ENCODE results near the gene RABEP1. TPM values are rescaled to one million over a fixed set of nuclear protein-coding genes. Genes with fewer than 3 reads are reported as not detected.

RABEP1 gene
- total RNA-seq, 2 experiments from 2014 or later, result 37.6 to 40.4 TPM

DNA sequence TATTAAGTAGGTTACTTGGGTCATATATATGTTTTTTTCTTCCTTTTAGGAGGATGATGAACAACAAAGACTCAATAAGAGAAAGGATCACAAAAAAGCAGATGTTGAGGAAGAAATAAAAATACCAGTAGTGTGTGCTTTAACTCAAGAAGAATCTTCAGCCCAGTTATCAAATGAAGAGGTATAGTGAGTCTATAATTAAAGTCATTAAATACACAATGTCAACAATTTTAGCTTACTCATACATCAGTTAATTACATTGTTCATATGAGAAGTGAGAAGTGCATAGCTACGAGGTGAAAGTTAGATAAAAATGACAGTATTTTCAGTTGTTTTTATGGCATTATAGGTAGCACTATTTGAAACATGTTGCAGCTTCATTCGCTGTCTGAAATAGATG lies 72.2 kb downstream of the RABEP1 start:
- H3K36me3 Mint-ChIP-seq (ENCODE audit: low read depth), result peaks cover 28% of the 10 kb centered on the region
- no peak overlapping the region for H3K4me3 Mint-ChIP-seq
- H3K27ac Mint-ChIP-seq, result no peak overlapping the region
- no peak for DNase-seq
- no peaks in the 10 kb centered on the region for H3K27me3 Mint-ChIP-seq
- H3K4me1 Mint-ChIP-seq, result no peaks in the 10 kb centered on the region
- ChIA-PET POLR2A (no interaction called here), CTCF (interaction anchor here (2.0 kb wide), 1 partner anchor 33 kb away, joined by 5 read pairs; no protein-coding TSS in a partner anchor)
- no peaks in the 10 kb centered on the region for H3K9me3 Mint-ChIP-seq

DNA sequence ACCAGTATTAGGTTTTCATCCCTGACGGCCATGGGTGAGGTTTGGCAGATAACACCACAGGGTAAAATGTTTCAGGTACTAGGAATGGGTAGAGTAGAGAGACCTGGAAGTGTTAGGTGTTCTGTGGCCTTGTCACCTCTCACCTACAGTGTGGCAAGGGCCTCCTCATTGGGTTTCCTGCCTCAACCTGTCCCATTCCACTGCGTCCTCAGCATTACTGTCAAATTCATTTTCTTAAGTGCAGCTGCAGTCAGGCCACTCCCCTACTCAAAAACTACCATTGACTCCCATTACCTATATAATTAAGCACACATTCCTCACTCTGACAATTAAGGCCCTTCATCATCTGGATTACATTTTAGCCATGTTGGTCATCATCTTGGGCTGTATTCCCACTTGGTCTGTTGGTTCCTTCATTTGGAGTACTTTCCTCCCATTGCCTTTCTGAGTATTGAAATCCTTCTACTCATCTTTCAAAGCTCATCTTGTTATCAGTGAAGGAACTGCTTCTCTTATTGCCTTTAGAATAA lies 72.9 kb downstream of the RABEP1 start:
- H3K27ac Mint-ChIP-seq, result no peak overlapping the region
- H3K36me3 Mint-ChIP-seq (ENCODE audit: low read depth), result peaks cover 29% of the 10 kb centered on the region
- H3K9me3 Mint-ChIP-seq, result no peaks in the 10 kb centered on the region
- ChIA-PET POLR2A (no interaction called here), CTCF (interaction anchor here (0.6 to 2.0 kb wide), 2 partner anchors 32 to 1449 kb away, joined by 4 to 5 read pairs; no protein-coding TSS in a partner anchor)
- H3K4me1 Mint-ChIP-seq, result no peaks in the 10 kb centered on the region
- H3K27me3 Mint-ChIP-seq, result no peaks in the 10 kb centered on the region
- no peak for DNase-seq
- H3K4me3 Mint-ChIP-seq, result no peak overlapping the region

DNA sequence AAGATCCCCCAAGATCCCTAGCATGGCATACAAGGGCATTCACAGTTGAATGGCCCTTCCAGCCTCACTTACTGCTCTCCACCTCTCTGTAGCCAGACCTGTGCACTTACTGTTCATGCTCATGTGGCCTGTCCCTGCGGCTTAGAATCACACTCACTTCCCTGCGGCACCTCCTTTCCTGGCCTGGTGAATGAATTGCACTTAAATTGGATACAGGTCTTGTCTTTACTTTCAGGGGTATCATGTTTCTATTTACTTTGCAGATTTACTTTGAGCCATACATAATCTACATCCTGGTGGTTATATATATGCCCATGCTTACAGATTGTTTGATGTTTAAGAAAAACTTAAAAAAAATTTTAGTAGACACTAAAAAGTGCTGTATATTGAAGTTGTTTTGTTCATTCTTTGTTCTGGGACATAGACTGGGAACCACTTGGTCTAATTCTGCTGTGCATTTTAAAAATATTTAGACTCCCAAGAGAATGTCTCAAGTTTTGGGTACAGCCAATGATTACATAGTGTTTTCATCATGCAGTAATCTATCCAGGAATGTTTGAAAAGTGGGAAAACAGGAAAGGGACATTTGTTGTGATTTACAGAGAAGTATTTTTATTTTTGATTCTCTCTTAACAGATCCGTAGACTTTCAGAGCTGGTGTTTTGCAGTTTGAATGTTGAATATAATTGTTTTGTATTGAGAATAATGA lies 73.5 kb downstream of the RABEP1 start:
- H3K4me3 Mint-ChIP-seq, result no peak overlapping the region
- H3K9me3 Mint-ChIP-seq, result no peaks in the 10 kb centered on the region
- POLR2A ChIA-PET, result no interaction called here
- no peaks in the 10 kb centered on the region for H3K27me3 Mint-ChIP-seq
- CTCF ChIA-PET, result interaction anchor here (0.6 to 2.0 kb wide), 3 partner anchors 20 to 1450 kb away, joined by 4 to 5 read pairs (median 4); no protein-coding TSS in a partner anchor
- no peak overlapping the region for H3K27ac Mint-ChIP-seq
- no peak for DNase-seq
- H3K4me1 Mint-ChIP-seq, result no peaks in the 10 kb centered on the region
- H3K36me3 Mint-ChIP-seq (ENCODE audit: low read depth), result peaks cover 28% of the 10 kb centered on the region

DNA sequence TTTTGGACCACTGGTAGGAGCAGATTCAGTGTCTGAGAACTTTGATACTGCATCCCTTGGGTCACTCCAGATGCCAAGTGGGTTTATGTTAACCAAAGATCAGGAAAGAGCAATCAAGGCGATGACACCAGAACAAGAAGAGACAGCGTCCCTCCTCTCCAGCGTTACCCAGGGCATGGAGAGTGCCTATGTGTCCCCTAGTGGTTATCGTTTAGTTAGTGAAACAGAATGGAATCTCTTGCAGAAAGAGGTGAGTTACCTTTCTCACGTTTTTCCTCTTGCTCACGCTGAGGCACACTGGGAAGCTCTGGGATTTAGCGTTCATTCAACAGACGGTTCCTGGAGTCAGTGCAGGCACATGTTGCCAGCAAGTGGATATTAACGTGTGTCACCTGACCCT lies 79.3 kb downstream of the RABEP1 start:
- H3K4me1 Mint-ChIP-seq, result no peaks in the 10 kb centered on the region
- POLR2A ChIA-PET, result no interaction called here
- no peak overlapping the region for H3K27ac Mint-ChIP-seq
- peaks cover 30% of the 10 kb centered on the region for H3K36me3 Mint-ChIP-seq (ENCODE audit: low read depth)
- H3K4me3 Mint-ChIP-seq, result no peak overlapping the region
- H3K27me3 Mint-ChIP-seq, result no peaks in the 10 kb centered on the region
- DNase-seq, result no peak
- H3K9me3 Mint-ChIP-seq, result no peaks in the 10 kb centered on the region
- CTCF ChIA-PET, result interaction anchor here (0.6 kb wide), 1 partner anchor 29 kb away, joined by 3 read pairs; no protein-coding TSS in a partner anchor

- Mint-ChIP-seq H3K4me3 (no peak overlapping the region), H3K27me3 (no peaks in the 10 kb centered on the region), H3K9me3 (no peaks in the 10 kb centered on the region), H3K4me1 (no peaks in the 10 kb centered on the region), H3K27ac (no peak overlapping the region), H3K36me3 (ENCODE audit: low read depth) (peaks cover 30% of the 10 kb centered on the region)
- CTCF ChIA-PET, result no interaction called here
- no peak for DNase-seq
- POLR2A ChIA-PET, result no interaction called here
Observed at GRCh38 chr17:5362162-5362811, 80.2 kb downstream of the RABEP1 start.

DNA sequence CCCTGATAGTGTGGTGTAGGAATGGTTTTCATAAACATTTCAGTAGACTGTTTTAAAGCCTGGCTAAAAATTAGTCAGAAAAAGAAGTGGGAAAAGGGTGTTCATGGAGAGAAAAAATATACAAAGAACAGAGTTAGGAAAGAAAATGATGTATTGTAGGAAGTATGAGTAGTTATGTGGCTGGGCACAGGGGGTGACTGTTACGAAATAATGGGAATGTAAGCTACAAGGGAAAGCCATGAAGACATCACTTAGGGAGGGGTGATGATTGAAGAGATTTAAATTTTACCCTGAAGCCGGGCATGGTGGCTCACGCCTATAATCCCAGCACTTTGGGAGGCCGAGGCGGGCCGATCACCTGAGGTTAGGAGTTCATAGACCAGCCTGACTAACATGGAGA lies 82.1 kb downstream of the RABEP1 start:
- H3K27ac Mint-ChIP-seq, result no peak overlapping the region
- no peaks in the 10 kb centered on the region for H3K9me3 Mint-ChIP-seq
- H3K27me3 Mint-ChIP-seq, result no peaks in the 10 kb centered on the region
- DNase-seq, result no peak
- no peaks in the 10 kb centered on the region for H3K4me1 Mint-ChIP-seq
- POLR2A ChIA-PET, result no interaction called here
- H3K36me3 Mint-ChIP-seq (ENCODE audit: low read depth), result peaks cover 32% of the 10 kb centered on the region
- no peak overlapping the region for H3K4me3 Mint-ChIP-seq
- CTCF ChIA-PET, result no interaction called here

DNA sequence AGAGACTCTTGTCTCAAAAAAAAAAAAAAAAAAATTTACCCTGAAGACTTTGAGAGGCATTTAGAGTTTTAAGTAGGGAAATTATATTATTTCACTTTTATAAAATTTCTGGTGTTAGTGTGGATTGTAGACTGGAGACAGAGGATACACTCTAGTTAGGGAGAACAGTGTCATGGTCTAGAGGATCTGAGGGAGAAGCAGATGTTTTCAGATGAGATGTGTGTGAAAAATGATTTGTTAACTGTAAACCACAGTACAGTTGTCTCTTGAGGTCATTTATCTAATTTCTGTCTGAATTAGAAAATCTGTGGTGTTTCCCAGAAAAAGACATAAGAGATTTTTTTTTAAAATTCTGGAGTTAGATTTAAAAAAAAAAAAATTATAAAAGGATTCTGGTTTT lies 82.6 kb downstream of the RABEP1 start:
- ChIA-PET POLR2A (no interaction called here), CTCF (interaction anchor here (0.6 kb wide), 1 partner anchor 67 kb away, joined by 3 read pairs; no protein-coding TSS in a partner anchor)
- no peaks in the 10 kb centered on the region for H3K27me3 Mint-ChIP-seq
- H3K4me1 Mint-ChIP-seq, result no peaks in the 10 kb centered on the region
- peaks cover 31% of the 10 kb centered on the region for H3K36me3 Mint-ChIP-seq (ENCODE audit: low read depth)
- H3K27ac Mint-ChIP-seq, result no peak overlapping the region
- H3K9me3 Mint-ChIP-seq, result no peaks in the 10 kb centered on the region
- no peak for DNase-seq
- no peak overlapping the region for H3K4me3 Mint-ChIP-seq

- Mint-ChIP-seq H3K36me3 (ENCODE audit: low read depth) (peaks cover 33% of the 10 kb centered on the region), H3K9me3 (no peaks in the 10 kb centered on the region), H3K27ac (no peak overlapping the region), H3K4me1 (no peaks in the 10 kb centered on the region), H3K27me3 (no peaks in the 10 kb centered on the region), H3K4me3 (no peak overlapping the region)
- ChIA-PET CTCF (no interaction called here), POLR2A (no interaction called here)
- DNase-seq, result no peak
Observed at GRCh38 chr17:5365831-5366230, 83.7 kb downstream of the RABEP1 start.

GRCh38 chr17:5370411-5370810 lies 88.3 kb downstream of the RABEP1 start:
- DNase-seq, result no peak
- no peak overlapping the region for H3K4me3 Mint-ChIP-seq
- no peak overlapping the region for H3K27ac Mint-ChIP-seq
- H3K36me3 Mint-ChIP-seq (ENCODE audit: low read depth), result peaks cover 37% of the 10 kb centered on the region
- ChIA-PET POLR2A (no interaction called here), CTCF (no interaction called here)
- H3K4me1 Mint-ChIP-seq, result peaks cover 3% of the 10 kb centered on the region
- no peaks in the 10 kb centered on the region for H3K27me3 Mint-ChIP-seq
- H3K9me3 Mint-ChIP-seq, result no peaks in the 10 kb centered on the region

DNA sequence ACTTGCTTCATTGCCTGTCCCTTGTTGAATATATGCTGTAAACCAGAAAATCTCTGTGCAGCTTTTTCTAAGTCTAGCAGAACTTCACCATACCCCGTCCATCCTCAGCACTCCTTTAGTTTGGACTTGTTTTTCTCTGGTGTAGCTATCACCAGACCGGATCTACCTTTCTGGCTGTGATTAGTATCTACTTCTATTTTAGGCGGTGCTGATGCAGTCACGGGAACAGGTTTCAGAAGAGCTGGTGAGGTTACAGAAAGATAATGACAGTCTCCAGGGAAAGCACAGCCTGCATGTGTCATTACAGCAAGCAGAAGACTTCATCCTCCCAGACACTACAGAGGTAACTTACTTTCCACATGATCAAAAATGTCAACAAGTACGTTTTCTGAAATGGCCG lies 91.0 kb downstream of the RABEP1 start:
- peaks cover 38% of the 10 kb centered on the region for H3K36me3 Mint-ChIP-seq (ENCODE audit: low read depth)
- no peak overlapping the region for H3K27ac Mint-ChIP-seq
- ChIA-PET CTCF (no interaction called here), POLR2A (no interaction called here)
- no peaks in the 10 kb centered on the region for H3K27me3 Mint-ChIP-seq
- no peak overlapping the region for H3K4me3 Mint-ChIP-seq
- no peaks in the 10 kb centered on the region for H3K9me3 Mint-ChIP-seq
- H3K4me1 Mint-ChIP-seq, result peaks cover 3% of the 10 kb centered on the region
- DNase-seq, result no peak

DNA sequence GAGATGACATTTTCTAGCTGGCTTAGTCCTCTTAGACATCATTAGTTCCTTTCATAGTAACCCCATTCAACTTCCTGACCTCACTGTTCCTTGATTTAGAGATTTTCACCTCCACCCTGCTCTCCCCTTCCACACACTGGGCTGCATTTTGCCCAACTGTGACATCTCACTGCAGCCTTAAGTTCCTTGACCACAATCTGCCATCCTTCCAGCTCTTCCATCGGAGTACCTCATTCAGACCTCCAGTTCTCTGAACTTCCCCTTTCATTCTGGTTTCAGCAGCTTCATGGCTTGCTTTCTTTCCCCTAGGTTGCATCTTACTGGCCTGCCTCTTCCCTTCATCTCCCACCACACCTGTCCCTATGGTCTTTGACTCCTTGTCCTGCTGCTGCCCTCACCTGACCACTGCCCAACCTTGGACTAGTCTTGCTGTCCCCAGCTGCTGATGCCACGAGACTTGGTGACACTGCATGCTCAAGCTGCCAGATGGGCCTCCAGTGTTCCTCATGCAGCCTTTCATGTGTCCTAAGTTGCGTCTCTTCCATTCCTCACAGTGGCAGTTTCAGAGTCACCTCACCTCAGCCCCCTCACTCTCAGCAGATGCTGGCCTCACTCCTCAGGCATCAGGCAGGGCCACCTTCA lies 96.6 kb downstream of the RABEP1 start:
- Mint-ChIP-seq H3K27ac (no peak overlapping the region), H3K36me3 (ENCODE audit: low read depth) (peaks cover 61% of the 10 kb centered on the region), H3K9me3 (no peaks in the 10 kb centered on the region), H3K27me3 (no peaks in the 10 kb centered on the region), H3K4me3 (no peak overlapping the region), H3K4me1 (no peaks in the 10 kb centered on the region)
- DNase-seq, result no peak
- POLR2A ChIA-PET, result no interaction called here
- CTCF ChIA-PET, result interaction anchor here (0.5 kb wide), 1 partner anchor 90 kb away, joined by 3 read pairs; the partner anchor contains the start of gene DHX33

- Mint-ChIP-seq H3K4me3 (no peak overlapping the region), H3K27ac (peak overlapping the region; percentile 52), H3K36me3 (ENCODE audit: low read depth) (peaks cover 61% of the 10 kb centered on the region), H3K9me3 (no peaks in the 10 kb centered on the region), H3K4me1 (no peaks in the 10 kb centered on the region), H3K27me3 (no peaks in the 10 kb centered on the region)
- no peak for DNase-seq
- CTCF ChIA-PET, result interaction anchor here (2.3 kb wide), 1 partner anchor 13 kb away, joined by 8 read pairs; no protein-coding TSS in a partner anchor
- POLR2A ChIA-PET, result no interaction called here
Observed at GRCh38 chr17:5379351-5380107, 97.4 kb downstream of the RABEP1 start.
